LNCaP clone FGC (cell line): ENCODE data around the gene SGSM1.
A peak's percentile ranks its signal among the peaks of the same experiment; 100 is the strongest.

Experiments
- DNase-seq: peaks from one replicate; pipeline ENCODE4 v3.0.0-alpha.2; 2011; ENCODE audit warnings: low read depth
- H3K4me3 ChIP-seq: 2 replicates; pipeline ENCODE4 v1.5.1; 2011; ENCODE audit warnings: mild to moderate bottlenecking, low read depth, low read length, control low read depth
- TF ChIP-seq, protein P1 (sequence below): IDR thresholded peaks from 2 replicates; pipeline ENCODE4 v1.5.1; 2012; ENCODE audit warnings: mild to moderate bottlenecking; ENCODE audit not compliant: control insufficient read depth, insufficient read depth; ENCODE audit errors: extremely low read depth

The SGSM1 gene

DNA sequence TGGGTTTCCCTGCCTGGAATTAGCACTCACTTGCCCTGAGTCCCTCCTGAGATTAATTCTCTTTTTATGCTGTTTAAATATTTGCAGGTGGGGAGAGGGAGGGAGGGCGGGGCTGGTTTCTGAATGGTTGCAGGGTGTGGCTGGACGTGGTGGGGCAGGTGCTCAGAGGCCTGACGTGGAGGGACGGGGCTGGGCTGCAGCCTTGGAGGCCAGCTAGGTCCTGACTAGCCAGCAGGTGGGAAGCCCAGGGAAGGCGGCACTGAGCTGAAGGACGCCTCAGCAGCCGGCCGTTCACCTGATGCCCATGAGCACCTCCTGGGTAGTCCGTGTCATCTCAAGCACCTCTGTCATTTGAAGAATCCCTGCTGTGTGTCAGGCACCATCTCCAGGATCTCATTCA lies 21.3 kb downstream of the SGSM1 start:
- H3K4me3 ChIP-seq, result no peak overlapping the region
- no peak for DNase-seq
- TF ChIP-seq, protein P1, sequence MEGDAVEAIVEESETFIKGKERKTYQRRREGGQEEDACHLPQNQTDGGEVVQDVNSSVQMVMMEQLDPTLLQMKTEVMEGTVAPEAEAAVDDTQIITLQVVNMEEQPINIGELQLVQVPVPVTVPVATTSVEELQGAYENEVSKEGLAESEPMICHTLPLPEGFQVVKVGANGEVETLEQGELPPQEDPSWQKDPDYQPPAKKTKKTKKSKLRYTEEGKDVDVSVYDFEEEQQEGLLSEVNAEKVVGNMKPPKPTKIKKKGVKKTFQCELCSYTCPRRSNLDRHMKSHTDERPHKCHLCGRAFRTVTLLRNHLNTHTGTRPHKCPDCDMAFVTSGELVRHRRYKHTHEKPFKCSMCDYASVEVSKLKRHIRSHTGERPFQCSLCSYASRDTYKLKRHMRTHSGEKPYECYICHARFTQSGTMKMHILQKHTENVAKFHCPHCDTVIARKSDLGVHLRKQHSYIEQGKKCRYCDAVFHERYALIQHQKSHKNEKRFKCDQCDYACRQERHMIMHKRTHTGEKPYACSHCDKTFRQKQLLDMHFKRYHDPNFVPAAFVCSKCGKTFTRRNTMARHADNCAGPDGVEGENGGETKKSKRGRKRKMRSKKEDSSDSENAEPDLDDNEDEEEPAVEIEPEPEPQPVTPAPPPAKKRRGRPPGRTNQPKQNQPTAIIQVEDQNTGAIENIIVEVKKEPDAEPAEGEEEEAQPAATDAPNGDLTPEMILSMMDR, result no peak

DNA sequence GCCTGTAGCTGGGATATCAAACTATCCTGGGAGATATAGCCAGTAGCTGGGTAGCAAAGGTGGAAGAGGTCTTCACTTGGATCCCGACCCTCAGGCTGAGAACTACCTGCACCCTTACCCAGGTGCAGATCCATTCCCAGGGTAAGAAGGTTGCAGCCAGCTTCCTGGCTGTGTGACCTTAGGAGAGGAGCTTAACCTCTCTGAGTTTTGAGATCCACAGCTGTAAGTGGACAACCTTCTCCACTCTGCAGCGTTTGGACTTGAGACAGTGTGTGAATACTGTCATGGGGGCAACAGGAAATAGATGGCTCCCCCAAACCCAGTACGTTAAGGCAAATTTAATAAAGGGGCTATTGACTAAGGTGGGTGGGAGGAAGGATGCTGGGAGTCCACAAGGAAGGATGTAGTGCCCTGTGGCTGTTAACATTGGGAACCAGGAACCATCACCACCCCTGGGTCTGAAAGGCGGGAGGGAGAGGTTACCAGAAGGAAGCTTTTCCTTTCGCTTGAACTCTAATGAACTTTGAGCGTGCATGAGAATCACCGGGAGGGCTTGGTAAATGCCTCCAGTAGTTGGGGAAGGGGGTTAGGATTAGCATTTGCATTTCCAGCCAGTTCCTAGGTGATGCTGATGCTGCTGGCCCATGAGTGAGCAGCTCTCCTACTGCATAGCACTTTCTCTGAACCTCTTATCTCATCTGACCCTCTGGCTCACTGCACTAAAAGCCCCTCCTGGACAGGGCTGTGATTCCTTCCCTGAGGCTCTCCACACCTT lies 24.4 kb downstream of the SGSM1 start:
- TF ChIP-seq, protein P1, result no peak
- DNase-seq, result no peak
- no peak overlapping the region for H3K4me3 ChIP-seq

DNA sequence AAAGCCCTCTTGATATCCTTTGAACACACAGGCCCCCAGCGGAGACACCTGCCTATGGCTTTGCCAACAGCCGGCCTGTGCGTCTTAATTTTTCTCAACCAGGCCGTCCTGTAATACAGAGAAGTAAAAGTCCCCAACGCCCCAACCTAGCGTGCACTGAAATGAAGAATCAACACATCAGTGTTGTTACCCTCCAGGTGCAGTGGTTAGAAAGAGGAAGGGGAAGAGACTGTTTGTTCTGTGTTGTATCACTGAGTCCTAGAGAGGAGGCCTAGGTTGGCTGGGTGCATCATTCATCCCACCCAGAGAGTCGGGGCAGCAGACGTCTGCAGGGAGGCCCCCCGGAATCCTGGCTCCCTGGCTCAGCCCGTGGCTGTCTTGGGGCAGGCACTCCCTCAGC lies 25.7 kb downstream of the SGSM1 start:
- DNase-seq, result no peak
- TF ChIP-seq, protein P1, result no peak
- H3K4me3 ChIP-seq, result no peak overlapping the region

DNA sequence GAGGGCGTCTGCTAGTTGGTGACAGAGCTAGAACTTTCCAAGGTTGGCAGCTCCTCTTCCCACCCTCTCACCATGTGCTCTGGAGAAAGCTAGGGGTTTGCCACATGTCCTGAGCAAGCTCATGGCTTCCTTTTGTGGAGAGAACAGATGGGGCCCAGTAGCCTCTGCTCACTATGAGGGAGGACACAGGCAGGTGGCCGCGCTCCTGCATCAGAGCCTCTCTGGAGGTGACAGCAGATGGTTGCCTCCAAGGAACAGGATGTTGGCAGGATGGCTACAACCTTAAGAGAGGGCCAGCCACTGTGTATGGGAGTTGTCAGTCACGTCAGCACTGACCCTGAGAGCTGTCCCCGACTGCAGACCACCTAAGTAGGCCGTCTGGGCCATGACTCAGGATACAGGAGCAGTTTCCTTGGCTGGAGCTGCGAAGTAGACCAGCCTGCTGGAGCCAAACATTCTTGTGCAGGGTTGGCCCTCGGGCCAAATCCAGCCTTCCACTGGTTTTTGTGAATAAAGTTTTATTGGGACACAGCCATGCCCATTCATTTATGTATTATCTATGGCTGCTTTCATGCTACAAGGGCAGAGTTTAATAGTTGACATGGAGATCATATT lies 28.0 kb downstream of the SGSM1 start:
- DNase-seq, result no peak
- TF ChIP-seq, protein P1, result no peak
- no peak overlapping the region for H3K4me3 ChIP-seq

DNA sequence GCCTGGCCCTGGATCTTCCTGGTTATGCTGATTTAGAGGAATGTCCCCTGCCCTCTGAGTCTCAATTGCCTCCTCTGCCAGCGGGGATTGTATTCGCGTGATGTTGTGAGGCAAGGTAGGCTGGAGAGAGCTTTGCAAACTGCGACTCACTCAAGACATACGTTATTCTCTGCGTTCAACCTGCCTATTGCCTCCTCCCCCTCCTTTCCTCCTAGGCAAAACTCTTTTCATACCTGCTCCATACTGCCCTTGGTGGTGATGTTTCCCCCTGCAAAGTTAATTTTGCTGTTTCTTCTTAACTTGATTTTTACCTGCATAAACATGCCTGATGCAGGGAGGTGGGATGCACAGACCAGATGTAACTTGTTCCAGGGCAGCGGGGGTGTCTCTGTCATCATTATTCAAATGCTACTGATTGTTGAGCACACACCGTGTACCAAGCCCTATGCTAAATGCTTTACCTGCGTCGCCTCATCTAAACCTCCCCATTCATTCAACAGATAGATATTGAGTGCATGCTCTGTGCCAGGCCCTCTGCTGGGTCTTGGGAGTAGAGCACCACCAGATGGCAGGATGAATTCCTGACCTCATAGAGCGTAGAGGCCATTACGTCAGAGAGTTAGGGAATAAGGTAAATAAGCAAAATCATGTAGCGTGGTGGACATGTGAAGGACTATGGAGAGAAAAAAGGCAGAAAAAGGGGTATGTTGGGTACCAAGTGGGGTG lies 29.0 kb downstream of the SGSM1 start:
- H3K4me3 ChIP-seq, result no peak overlapping the region
- TF ChIP-seq, protein P1, result 0 out of 2 replicates have a peak, but pooled peaks have one; percentile 16
- DNase-seq, result no peak

DNA sequence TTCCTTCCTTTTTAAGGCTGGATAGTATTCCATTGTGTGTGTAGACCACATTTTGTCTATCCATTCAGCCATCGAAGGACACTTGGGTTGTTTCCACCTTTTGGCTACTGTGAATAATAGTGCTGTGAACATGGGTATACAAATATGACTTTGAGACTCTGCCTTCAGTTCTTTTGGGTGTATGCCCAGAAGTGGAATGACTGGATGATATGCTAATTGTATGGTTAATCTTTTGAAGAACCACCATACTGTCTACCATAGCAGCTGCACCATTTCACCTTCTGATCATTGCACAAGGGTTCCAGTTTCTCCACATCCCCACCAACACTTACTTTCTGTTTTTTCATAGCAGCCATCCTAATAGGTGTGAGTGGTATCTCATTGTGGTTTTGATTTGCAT lies 30.3 kb downstream of the SGSM1 start:
- no peak overlapping the region for H3K4me3 ChIP-seq
- no peak for DNase-seq
- TF ChIP-seq, protein P1, result no peak
